HEK293T (cell line): ENCODE data around the gene ZIM2.

Experiments
- FOXM1 ChIP-seq: fragments of 450-650 bp; IDR thresholded peaks from 2 replicates; pipeline ENCODE4 v1.6.1; 2017; ENCODE audit warnings: mild to moderate bottlenecking, borderline replicate concordance
- HDGF ChIP-seq: fragments of 450-650 bp; IDR thresholded peaks from 2 replicates; pipeline ENCODE4 v1.6.1; 2017; ENCODE audit warnings: antibody characterized with exemption, borderline replicate concordance
- NFRKB ChIP-seq: fragments of 450-650 bp; IDR thresholded peaks from 2 replicates; pipeline ENCODE4 v1.6.1; 2016; ENCODE audit warnings: mild to moderate bottlenecking, moderate library complexity
- SUZ12 ChIP-seq: fragments of 450-650 bp; IDR thresholded peaks from 2 replicates; pipeline ENCODE4 v1.6.1; 2016; ENCODE audit warnings: mild to moderate bottlenecking
- TARDBP ChIP-seq: fragments of 450-650 bp; IDR thresholded peaks from 2 replicates; pipeline ENCODE4 v1.6.1; 2016

DNA sequence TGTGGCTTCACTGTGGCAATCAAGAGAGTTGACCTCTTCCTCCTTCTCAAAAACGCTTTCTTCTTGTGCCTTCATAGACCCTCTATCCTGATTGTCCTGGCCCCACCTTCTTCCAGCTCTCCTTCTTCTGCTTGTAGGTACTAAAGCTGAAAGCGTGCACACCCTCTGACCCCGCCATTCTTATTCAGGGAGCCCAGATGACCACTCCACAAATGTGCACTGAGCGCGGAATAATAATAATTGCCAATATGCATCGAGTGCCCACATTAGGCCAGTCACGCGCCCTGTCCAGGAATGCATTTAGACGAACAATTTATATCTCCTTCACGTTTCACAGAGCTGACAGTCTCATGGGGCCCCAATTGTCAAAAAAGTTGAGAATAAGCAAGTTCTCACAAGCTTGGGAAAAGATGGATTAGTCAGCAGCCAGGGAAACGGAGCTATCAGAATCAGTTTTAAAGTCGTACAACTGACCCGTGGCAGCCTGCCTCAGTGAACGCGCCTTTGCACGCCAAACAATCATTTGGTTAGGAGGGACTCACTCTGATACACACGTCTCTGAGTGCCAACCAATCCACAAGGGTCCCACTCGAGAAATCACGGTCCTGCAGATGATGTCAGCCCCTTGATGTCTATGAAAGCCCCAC lies 36.7 kb upstream of the ZIM2 start:
- TF ChIP-seq HDGF (no peak), NFRKB (no peak), FOXM1 (no peak), TARDBP (no peak), SUZ12 (no peak)
